Suppressor macrophage treated with lipopolysaccharide for 1 hour (primary cell): ENCODE results near the gene C5orf63.
"Not testable (repeated sequence)": the region's sequence is repeated elsewhere in the genome, so short reads cannot be mapped to it uniquely, and the experiment has no call there.

Experiments used
- DNase-seq, 3 donors: peaks; one replicate each; pipeline ENCODE4 v3.0.0-alpha.2; 2020 to 2022

Gene C5orf63

GRCh38 chr5:127030259-127031146 is 42.8 kb downstream of the C5orf63 start, which contains the start of gene MARCHF3:
MARCHF3 (minus strand) TSS chr5:127030558; CDS start chr5:126918171, 112,387 bp downstream.
- peak; percentile 98 to 99 (median 98) for DNase-seq

- peak; percentile 55 to 67 (median 57) for DNase-seq
These were observed 43.6 kb downstream of the C5orf63 start for GRCh38 chr5:127029581-127030258.

GRCh38 chr5:127028822-127029457 is 44.4 kb downstream of the C5orf63 start:
- DNase-seq, result peak; percentile 31 to 40 (median 39)

GRCh38 chr5:127027539-127027938 is 45.8 kb downstream of the C5orf63 start:
- no peak for DNase-seq

GRCh38 chr5:127026166-127026565 is 47.1 kb downstream of the C5orf63 start:
- peak in 1 of 3 donors; percentile 8 for DNase-seq

- no peak for DNase-seq
These were observed 47.8 kb downstream of the C5orf63 start for GRCh38 chr5:127025467-127025866.

GRCh38 chr5:127024821-127025220 is 48.5 kb downstream of the C5orf63 start:
- DNase-seq, result no peak

GRCh38 chr5:127023552-127024191 is 49.6 kb downstream of the C5orf63 start:
- peak in 2 of 3 donors; percentile 13 to 27 for DNase-seq

GRCh38 chr5:127022846-127023245 is 50.5 kb downstream of the C5orf63 start:
- no peak for DNase-seq

- DNase-seq, result peak in 1 of 3 donors; percentile 17
These were observed 53.4 kb downstream of the C5orf63 start for GRCh38 chr5:127019928-127020327.

GRCh38 chr5:127016722-127017121 is 56.6 kb downstream of the C5orf63 start:
- not testable (repeated sequence) for DNase-seq

GRCh38 chr5:127015716-127016115 is 57.6 kb downstream of the C5orf63 start:
- no peak for DNase-seq

- DNase-seq, result peak; percentile 20 to 66 (median 49)
These were observed 58.7 kb downstream of the C5orf63 start for GRCh38 chr5:127014573-127014972.

GRCh38 chr5:127013407-127013806 is 59.9 kb downstream of the C5orf63 start:
- no peak for DNase-seq

- no peak for DNase-seq
These were observed 60.4 kb downstream of the C5orf63 start for GRCh38 chr5:127012916-127013315.

GRCh38 chr5:127011961-127012644 is 61.2 kb downstream of the C5orf63 start:
- no peak for DNase-seq

GRCh38 chr5:127011153-127011552 is 62.1 kb downstream of the C5orf63 start:
- peak in 2 of 3 donors; percentile 7 to 58 for DNase-seq

GRCh38 chr5:127010362-127010761 is 62.9 kb downstream of the C5orf63 start:
- no peak for DNase-seq

- DNase-seq, result no peak
These were observed 63.5 kb downstream of the C5orf63 start for GRCh38 chr5:127009784-127010183.

- DNase-seq, result no peak
These were observed 64.9 kb downstream of the C5orf63 start for GRCh38 chr5:127008300-127008975.

- DNase-seq, result no peak
These were observed 65.8 kb downstream of the C5orf63 start for GRCh38 chr5:127007522-127007921.

GRCh38 chr5:127006744-127007143 is 66.6 kb downstream of the C5orf63 start:
- DNase-seq, result no peak
